ENCODE results near the gene FBXO21.

DNA sequence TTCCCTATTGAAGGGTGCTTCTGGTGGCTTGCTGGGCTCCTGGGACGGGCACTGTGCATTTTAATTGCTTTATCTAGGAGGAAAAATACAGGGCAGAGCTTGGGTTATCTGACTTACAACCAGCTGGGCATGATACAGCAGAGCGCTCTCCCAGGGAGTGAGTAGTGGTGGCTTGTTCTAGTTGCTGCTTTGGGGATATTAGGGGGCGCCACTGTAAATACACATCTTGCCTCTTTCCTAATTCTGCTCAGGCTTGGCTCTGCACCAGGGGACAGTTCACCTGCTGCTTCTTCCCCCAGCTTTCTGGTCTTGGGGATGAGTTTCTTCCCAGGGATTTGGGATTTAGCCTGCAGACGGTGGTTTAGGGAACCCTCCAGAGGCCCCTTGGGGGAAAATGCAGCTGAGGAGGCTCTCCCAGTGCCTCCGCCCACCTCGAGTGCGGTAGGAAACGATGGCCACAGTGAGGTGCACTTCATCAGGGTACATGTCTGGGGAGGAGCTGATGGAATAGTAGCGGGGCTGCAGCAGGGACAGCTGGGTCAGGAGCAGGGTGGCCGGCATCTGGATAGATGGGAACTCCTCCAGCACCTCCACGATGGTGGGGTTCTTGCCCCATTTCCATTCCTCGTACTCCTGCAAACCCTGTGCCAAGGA lies 36.9 kb upstream of the FBXO21 start:
- TF ChIP-seq POLR2A (IDR thresholded peaks at IDR 0.05): no peak
- TF ChIP-seq, protein P1, sequence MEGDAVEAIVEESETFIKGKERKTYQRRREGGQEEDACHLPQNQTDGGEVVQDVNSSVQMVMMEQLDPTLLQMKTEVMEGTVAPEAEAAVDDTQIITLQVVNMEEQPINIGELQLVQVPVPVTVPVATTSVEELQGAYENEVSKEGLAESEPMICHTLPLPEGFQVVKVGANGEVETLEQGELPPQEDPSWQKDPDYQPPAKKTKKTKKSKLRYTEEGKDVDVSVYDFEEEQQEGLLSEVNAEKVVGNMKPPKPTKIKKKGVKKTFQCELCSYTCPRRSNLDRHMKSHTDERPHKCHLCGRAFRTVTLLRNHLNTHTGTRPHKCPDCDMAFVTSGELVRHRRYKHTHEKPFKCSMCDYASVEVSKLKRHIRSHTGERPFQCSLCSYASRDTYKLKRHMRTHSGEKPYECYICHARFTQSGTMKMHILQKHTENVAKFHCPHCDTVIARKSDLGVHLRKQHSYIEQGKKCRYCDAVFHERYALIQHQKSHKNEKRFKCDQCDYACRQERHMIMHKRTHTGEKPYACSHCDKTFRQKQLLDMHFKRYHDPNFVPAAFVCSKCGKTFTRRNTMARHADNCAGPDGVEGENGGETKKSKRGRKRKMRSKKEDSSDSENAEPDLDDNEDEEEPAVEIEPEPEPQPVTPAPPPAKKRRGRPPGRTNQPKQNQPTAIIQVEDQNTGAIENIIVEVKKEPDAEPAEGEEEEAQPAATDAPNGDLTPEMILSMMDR (IDR thresholded peaks at IDR 0.05 in 4 of 5, conservative IDR thresholded peaks at IDR 0.05 in 1 of 5): no peak

Measured in gastrocnemius medialis (tissue), 4 donors.